Eye (tissue), 1 donor: ENCODE results near the gene NACC2.

Experiments
- DNase-seq: peaks from one replicate; pipeline ENCODE4 v3.0.0-alpha.2; 2015

Gene NACC2

DNA sequence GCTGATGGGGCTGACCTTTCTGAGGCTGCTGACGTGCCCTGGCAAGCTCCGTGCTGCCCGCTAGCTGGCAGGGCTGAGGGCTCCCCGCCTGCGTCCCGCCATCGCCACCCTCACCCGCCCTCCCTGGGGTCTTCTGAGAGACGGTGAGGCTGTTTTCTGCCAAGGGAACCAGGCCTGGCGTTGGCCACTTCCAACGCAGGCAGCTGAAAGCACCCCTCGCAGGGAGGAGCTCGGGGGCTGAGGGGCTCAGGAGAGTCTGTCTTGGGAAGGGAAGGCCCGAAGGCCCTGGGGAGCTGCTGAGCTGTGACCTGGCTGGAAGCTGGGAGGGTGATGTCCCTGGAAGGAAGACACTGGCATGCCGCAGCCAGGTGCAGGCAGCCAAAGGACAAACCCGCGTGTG, 33.3 kb upstream of the NACC2 start:
- DNase-seq = no peak

DNA sequence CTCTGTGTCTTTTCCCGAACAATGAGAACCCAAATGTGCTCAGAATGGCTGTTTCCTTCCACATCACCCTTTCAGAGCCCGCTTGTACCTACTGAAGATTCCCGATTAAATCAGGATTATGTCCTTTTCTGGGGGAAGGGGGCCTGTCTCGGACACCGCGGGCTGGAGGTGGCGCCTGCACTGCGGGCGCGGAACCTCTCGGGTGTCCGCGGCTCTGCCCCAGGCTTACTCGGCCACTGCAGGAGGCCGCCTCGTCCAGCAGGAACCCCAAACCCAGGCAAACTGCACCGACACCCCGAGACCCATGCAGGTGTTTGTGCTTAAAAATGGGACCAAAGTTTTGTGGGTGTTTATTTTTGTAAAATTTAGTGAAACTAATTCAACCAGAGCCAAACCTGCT, 32.2 kb upstream of the NACC2 start:
- DNase-seq = no peak

DNA sequence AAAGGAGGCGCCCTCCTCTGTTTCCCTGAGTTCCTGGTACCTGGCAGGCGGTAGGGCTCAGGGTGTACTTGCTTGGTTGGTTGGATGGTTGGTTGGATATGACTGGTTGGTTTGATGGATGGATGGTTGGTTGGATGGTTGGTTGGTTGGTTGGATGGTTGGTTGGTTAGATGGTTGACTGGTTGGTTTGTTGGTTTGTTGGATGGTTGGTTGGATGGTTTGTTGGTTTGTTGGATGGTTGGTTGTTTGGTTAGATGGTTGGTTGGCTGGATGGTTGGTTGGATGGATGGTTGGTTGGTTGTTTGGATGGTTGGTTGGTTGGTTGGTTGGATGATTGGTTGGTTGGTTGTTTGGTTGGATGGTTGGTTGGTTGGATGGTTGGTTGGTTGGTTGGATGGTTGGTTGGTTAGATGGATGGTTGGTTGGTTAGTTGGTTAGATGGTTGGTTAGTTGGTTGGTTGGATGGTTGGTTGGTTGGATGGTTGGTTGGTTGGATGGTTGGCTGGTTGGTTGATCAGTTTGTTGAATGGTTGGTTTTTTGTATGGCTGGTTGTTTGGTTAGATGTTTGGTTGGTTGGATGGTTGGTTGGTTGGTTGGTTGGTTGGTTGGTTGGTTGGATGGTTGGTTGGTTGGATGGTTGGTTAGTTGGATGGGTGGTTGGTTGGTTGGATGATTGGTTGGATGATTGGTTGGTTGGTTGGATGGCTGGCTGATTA, 30.0 kb upstream of the NACC2 start:
- no peak for DNase-seq

DNA sequence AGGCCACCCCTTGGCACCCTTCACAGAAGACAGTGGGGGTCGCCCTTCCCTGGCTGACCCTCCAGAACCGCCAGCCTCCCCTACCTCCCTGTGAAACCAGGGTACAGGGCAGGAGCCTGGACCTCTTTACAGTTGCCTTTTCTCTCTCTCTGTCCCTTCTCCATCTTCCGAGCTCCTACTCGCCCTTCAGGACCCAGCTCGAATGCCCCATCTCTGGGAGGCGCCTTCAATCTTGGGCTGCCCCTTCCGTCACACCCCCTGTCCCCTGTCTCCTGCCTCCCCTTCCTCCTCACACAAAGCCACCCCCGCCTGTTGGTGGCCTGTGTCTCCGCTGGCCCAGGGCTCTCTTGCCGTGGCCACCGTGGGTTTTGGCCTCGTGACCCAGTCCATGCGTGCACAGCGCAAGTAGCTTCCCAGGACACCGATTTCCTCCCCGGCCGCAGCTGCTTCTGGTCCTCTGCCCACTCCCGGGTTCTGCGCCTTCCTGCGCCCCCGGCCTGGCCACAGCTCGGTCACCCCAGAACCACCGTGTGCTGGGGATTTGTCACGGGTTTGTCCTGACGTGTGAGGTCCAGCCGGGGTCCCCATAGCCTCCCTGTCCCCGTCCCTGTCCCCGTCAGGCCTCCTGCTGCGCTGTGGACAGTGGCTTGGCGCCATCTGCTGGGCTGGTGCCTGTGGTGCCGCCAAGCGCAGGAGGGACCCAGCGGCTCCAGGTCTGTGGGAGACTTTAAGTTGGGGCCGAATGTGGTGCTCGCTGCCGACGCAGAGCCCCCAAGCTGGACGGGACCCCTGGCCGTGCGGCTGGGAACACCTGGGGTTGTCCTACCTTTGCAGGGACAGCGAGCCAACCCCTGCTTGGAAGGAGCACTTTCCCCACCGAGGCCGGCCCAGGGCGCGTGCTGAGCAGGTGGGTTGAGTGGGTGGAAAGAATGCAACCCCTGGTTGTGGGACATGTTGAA, 27.6 kb upstream of the NACC2 start:
- peak; percentile 87 for DNase-seq

DNA sequence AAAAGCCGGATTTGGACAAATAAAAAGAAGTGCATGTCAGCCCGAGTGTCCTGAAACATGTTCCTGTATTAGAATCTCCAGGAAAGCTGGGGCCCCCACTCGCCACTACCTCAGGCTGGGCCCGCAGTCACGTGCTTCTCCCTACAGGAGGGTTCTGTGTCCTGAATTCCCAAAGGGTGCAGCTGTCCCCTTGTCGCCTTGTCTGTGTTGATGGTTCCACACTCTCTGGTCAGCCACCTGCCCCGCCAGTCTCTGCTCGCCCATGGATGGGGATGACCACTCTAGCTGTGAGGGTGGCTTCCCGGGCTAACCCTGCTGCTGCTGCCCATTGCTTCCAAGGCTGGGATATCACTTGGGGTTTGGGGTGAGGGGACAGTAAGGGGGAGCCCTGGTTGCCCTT, 26.7 kb upstream of the NACC2 start:
- no peak for DNase-seq

DNA sequence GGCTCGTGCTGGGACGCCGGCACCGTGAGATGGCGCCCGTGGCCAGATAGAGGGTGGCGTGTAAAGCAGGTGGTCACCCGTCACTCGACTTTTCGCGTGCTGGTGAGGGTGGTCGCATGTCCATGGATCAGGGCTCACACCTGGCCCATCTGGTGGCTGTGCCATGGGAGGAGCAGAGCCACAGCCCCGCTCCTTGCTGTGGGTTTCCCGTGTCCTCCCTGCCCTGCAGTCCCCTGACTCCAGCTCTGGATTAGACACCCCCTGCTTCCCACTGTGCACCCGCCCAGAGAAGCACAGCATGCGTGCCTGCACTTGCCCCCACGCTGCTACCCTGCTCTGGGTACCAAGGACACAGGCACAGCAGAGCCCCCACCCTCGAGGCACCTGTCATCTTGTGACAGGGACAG, 25.4 kb upstream of the NACC2 start:
- DNase-seq = no peak

DNA sequence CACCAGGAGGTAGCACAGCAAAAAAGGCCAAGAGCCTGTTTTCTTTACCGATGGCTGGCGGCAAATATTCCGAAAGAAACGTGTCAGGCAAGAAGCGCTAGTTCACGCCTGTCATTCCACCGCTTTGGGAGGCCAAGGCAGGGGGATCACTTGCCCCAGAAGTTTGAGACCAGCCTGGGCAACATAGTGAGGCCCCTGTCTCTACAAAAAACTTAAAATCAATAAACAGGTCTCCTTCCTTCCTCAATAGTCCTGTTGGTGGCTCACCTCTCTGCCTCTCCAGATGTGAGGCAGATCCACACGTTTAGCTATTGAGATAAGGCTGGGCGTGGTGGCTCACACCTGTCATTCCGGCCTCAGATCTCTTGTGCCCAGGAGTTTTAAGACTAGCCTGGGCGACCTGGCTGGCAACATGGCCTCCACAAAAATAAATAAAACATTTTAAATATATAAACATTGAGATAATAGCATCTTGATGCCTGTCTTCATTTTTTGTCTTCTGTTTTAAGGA, 24.8 kb upstream of the NACC2 start:
- DNase-seq = no peak

DNA sequence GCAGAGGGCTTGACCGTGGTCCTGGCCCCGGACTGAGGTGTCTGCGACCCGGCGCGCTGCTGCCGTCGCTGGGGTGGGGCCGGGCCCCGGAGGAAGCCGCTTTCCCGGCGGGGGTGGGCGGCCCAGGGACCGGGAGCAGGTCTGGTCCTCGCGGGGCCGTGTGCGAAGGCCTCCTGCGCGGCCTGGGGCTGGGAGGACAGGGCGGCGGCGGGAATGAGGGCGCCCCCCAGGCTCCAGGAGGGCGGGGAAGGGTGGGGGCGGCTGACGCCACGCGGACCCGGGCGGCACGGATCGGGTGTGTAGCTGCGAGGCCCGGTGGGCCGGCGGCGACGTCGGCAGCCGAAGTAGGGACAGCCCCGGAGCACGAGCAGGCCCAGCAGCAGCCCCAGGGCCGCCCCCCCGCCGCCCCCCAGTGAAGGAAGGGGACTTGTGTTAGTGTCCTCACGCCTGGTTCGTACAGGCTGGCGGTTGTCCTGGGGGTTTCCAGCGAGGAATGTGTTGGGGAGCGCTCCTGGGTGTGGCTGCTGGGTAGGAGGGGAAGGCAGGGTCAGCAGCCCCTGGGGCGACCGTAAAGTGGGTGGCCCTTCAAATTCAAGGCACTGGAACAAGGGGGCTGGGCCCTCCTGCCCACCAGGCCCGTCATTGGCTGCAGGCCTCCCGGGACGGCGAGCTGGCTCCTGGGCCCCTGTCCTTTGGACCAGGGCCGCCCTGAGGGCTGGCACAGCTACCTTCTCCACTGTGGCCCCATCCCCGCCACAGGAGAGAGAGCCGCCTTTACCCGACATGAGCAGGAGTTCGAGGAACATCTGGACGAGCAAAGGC, 24.2 kb upstream of the NACC2 start:
- peak; percentile 60 for DNase-seq

DNA sequence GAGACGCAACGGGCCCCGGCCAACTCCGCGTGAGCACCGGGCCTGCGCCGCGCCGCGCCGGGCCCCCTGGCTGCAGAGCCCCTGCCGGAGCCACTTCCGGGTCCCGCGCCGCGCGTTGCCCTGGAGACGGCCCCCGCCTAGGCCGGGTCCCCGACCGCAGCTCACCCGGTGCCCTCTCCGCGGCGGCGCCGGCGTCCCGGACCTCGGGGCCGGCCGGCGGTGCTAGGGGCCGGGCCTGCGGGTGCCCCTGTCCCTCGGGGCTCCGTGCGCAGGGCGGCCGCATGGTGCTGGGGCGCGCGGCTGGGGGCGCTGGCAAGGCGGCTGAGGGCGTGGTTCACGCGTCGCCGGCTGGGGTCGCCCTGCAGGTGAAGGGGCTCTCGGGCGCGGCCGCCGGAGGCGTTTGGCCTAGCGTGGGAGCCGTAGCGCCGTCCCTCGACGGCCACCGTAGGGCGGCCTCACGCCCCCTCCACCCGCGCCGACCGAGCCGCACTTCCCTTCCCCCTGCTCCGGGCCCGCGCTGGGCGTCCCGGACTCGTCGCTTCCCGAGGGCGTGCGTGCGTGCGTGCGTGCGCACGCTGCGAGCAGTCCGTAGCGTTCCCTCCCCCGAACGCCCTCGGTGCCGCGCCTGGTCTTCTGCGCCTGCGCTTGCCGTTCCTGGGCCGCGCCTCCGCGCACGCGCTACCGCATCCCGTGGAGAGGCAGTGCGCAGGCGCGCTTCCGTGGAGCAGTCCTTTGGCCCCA, 23.4 kb upstream of the NACC2 start, which contains the start of gene TMEM250:
Gene TMEM250, minus strand, starts transcription at position 556 of the 741 bp plus-strand sequence. CDS start 1,975 bp downstream, outside the sequence.
- DNase-seq = peak; percentile 97

DNA sequence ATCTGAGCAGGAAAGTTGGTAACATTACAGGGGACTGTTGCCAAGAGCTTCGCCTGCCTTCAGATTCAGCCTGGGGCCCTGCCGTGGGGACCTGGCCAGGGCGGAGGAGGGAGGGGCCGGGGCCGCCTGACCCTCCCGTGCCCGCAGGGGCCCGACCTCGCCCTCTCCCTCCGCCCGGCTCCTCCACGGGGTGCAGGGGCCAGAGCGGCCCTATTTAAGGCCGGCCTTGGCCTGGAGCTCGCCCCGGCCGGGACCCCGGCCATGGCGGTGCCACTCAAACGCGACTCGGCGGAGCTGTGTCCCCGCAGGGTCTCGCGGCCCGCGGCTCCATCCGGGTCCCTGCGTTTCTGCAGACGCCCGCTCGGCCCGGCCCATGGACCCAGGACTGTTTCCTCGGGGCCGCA, 22.8 kb upstream of the NACC2 start:
- no peak for DNase-seq

DNA sequence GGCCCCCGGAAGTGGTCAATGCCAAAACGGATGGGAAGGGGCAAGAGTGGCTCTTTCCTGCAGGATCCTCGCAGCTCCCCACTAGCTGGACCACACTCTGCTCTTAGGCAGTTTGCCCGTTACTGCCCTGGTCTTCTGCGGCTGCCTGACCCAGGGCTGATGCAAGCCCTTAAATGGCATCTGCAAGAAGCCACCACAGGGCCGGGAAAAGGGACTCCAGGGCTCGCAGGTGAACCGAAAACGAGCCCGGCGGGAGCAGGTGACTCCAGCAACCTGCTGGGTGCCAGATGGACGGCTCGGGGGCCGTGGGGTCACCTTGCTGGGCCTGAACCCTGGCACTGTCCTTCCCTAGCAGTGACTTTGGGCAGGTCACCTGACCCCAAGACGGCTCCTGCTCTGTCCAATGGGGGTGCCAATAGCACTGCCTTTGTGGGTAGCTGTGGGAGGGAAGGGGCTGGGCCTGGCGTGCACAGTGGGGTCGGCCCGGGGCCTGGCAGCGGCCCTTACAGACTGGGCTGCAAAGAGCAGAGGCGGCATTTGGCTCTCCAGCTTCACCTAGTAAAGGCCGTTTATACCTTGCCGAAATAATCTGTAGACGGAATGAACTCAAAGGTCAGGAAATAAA, 22.3 kb upstream of the NACC2 start:
- DNase-seq = no peak

DNA sequence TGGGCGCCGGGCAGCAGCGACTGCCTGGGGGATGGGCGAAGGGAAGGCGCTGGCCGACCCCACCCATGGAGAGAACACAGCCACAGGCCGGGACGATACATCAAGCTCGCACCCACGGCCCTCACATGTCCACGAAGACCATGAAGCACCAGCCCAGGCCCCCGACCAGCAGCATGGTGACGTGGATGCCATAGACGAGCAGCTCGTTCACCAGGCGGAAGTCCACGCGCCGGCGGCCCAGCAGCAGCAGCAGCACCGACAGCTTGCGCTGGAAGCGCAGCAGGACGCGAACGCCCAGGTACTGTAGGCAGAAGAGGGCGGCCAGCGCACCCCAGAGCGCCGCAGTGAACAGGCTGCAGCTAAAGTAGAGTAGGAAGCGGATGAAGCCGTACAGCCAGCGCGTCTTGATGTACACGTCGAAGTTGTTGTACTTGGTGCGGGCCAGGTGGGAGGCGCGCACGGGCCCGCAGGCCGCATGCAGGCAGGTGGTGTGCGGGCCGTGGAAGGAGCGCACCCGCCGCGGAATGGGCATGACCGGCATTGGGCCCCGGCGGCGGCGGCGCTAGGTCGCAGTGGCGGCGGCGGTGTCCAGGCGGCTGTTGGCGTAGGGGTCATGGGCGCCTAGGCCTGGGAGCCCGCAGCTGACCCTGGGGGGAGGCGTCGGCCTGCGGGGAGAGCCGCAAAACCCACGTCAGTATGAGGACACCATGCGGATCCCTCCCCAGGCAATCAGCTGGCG, 21.4 kb upstream of the NACC2 start:
- DNase-seq = no peak

DNA sequence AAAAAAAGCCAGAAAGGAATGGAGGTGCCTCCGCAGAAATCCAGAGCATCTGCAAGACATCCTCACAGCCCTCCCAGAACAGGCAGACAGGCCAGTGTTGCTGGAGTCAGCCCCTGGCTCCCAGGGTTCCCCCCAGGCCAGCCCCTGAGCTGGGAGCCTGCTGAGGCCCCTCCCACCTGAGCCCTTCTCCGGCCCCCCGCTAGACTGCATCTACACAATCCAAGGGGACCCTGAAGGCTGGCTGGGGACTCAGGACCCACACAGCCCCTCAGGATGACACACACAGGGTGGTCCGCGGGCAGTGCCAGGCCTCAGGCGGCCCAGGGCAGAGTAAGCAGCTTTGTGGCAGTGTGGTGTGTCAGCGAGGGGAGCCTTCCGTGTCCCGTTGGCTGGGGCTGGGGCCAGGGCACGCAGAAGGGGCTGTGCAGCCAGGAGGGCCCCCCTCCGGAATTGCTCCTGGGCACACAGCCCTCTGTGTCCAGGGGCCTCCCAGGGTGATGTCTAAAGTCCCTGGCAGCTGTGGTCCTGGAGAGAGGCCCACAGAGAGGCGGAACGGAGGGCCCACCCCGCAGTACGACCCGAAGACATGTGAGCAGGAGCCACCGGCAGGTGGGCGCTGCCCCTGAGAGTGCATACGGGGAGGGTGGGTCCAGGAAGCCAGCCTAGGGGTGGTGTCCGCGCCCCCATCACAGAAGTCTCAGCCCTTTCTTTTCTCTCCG, 20.7 kb upstream of the NACC2 start:
- DNase-seq = no peak

DNA sequence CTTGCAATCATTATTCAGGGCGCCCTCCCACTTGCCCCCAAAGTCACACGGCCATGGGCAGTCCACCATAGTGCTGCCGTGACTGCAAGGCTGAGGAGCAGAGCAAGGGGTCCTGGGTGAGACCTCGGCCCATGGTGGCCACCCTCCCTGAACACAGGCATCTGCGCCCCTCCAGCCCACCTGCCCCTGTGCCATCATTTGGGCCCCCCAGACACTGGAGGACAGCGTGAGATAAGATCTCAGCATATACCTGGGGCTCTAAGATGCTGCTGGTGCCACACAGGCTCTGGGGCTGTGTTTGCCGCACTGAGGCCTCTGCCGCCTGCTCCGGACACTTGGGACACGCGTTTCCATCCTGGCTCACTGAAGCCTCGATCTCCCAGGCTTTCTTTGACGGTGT, 20.1 kb upstream of the NACC2 start:
- no peak for DNase-seq

DNA sequence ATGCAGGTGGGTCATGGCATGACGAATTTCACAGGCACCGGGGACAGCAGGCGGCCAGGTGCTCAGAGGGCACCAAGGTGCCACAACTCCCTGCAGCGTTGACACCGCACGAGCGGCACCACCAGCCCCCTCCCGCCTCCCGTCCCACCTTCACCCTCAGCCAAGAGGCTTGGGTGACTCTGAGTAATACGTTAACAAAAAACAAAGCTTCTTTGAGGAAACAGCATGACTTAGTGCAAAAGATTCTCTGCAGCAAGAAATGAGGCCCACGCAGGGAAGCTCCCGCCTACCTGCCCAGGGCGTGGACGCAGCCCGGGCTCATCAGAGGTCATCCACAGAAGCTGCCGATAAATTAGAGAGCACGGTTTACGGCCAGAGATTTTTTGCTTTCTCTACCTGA, 19.5 kb upstream of the NACC2 start:
- no peak for DNase-seq

DNA sequence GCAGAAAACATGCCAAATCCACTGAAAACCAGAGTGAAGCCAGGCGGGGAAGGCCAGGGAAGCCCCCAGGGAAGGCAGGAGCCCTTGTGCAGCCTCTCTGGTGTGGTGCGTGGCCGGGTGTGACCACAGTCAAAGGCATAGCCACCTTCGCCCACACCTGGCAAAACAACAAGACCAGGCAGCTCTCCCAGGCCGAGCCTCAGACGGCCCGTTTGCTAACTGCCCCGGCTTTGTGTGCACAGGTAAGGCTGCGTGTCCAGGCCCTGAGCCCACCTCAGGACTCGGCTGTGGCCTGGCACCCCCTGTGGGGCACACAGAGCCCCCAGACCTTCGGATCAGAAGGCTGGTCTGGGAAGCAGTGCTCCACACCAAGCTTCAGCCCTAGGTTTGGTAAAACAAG, 17.5 kb upstream of the NACC2 start:
- DNase-seq = no peak

DNA sequence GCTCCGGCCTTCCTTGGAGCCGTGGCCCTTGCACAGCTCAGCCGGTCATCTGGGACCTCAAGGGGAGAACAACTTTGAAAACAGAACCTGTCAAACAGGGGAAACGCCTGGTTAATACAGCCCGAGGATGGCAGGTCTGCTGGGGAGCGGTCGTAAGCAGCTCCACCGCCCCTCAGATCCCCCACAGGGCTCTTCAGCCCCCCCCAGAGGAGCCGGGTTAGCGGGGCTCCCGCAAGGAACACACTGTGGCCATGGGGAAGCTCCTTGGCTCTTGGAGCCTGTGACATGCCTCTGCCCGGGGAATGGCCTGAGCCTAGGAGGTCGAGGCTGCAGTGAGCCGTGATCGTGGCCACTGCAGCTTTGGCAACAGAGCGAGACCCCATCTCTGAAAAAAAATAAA, 16.8 kb upstream of the NACC2 start:
- no peak for DNase-seq

DNA sequence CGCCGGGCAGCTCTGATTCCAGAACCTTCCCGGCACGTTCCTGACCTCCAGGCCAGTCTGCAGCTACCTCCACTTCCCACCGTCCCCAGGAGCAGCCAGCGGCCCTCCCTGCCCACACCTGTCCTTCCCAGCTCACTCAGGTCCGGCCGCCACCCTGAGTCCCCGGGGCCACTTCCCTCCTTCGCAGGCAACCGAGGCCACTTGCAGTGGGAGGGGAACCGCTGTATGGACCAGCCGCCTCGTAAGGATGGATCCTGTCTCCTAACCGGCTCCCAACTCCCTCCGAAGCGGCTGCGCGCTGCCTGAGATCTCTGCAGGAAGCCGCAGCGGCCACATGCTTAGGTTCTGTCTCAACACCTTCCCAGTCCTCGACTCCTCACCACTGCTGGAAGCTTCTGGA, 16.1 kb upstream of the NACC2 start:
- DNase-seq = no peak

DNA sequence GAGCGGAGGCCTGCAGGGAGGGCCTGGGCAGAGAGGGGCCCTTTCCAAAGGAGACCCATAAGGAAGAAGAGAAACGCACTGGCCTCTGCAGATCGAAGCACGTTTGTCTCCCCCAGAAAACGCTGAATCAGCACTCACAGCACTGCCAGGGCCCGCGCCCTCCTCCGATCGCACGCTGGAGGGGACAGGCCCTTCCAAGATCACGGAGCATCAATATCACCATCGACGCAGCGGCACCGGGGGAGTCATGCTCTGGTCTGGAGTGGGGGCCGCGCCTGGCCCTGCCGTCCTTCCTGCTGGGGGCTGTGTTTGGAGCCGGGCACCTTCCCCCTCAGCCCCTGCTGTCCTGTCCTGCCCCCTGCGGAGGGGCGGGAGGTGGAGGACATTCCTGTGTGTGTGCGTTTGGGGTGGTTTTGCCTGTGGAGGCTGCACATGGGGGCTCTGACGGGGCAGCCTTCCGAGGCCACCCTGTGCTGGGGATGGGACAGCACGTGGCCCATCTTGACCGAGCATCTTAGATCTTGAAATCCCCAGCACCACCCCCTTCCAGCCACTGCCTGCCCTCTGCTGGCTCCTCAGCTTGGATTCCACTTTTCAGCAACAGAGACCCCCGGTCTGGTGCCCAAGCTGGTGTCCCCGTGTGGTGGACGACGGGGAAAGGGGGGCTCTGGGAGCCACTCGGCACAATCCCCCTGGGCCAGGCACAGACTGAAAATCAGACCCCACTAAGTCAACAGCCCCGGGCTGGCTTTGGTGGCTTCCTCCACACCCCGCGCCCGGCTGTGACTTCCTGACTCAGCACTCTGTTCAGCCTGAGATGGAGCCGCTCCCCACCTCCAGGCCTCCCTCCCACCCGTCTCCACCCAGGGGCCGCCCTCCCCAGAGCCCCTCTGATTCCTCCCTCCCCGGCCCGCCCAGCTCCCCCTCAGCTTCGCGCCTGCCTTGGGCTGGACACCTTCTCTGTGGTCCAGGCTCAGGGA, 15.3 kb upstream of the NACC2 start:
- peak; percentile 77 for DNase-seq
